ENCODE results near the gene CCDC192.

CCDC192 gene

DNA sequence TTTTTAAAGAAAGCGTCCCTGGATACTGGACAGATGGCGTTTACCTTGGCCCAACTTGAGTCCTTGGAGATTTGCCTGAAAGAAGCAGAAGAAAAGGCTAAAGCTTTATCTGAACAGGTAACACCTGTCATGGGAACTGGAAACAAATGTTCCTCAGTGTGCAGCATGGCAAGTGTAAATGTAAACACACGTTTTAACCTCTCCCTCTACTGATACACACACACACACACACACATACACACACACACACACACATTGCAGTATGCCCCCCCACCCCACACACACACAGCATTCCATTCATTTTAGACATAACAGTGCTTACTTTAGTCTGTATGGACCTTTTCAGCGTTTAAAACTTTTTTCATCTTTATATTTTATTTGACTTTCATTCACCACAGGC lies 51.1 kb downstream of the CCDC192 start:
- 0 out of 2 replicates have a peak overlapping the region, but pooled peaks have one; percentile 56 for H3K27ac ChIP-seq
- TF ChIP-seq ZFX (IDR thresholded peaks at IDR 0.05), result no peak
- TF ChIP-seq, protein P1, sequence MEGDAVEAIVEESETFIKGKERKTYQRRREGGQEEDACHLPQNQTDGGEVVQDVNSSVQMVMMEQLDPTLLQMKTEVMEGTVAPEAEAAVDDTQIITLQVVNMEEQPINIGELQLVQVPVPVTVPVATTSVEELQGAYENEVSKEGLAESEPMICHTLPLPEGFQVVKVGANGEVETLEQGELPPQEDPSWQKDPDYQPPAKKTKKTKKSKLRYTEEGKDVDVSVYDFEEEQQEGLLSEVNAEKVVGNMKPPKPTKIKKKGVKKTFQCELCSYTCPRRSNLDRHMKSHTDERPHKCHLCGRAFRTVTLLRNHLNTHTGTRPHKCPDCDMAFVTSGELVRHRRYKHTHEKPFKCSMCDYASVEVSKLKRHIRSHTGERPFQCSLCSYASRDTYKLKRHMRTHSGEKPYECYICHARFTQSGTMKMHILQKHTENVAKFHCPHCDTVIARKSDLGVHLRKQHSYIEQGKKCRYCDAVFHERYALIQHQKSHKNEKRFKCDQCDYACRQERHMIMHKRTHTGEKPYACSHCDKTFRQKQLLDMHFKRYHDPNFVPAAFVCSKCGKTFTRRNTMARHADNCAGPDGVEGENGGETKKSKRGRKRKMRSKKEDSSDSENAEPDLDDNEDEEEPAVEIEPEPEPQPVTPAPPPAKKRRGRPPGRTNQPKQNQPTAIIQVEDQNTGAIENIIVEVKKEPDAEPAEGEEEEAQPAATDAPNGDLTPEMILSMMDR (conservative IDR thresholded peaks at IDR 0.05), result no peak

DNA sequence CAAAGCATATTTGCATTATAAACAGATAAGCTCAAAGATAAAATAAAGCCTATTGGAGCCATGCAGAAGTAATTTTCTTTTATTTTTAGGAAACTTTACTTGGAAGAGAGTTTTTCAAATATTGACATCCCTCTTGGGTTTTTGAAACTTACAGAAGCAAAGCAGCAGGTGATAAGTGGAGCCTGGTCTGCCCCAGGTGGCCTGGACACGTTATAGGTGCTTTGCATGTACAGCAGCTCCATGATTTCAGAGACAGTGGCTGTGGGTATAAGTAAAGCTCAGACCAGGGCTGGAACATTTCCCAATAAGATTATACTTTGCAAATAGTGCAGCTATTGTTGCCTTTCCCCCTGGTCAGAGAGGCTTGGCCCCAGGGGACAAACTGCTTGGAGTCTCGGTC lies 51.5 kb downstream of the CCDC192 start:
- TF ChIP-seq ZFX (IDR thresholded peaks at IDR 0.05), result no peak
- TF ChIP-seq, protein P1 (conservative IDR thresholded peaks at IDR 0.05), result peak; percentile 37
- peak overlapping the region; percentile 56; the same call in 1 of the 2 replicates for H3K27ac ChIP-seq

DNA sequence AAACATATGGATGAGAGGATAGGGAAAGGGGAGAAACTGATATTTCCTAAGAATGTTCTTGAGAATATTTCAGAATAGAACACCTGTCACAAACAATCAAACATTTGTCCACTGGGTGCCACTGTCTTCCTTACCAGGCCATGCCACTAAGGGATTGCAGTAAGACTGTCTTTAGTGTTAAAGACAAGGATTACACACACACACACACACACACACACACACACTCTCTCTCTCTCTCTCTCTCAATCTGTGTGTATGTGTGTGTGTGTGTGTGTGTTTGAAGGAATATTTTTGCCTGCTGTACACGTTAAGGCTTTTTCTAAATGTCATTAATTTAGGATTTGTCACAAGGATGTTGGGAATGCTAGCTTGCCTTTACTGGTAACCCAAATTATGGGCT lies 54.4 kb downstream of the CCDC192 start:
- H3K27ac ChIP-seq, result no peak overlapping the region
- TF ChIP-seq, protein P1 (conservative IDR thresholded peaks at IDR 0.05), result peak; percentile 82
- TF ChIP-seq ZFX (IDR thresholded peaks at IDR 0.05), result no peak

DNA sequence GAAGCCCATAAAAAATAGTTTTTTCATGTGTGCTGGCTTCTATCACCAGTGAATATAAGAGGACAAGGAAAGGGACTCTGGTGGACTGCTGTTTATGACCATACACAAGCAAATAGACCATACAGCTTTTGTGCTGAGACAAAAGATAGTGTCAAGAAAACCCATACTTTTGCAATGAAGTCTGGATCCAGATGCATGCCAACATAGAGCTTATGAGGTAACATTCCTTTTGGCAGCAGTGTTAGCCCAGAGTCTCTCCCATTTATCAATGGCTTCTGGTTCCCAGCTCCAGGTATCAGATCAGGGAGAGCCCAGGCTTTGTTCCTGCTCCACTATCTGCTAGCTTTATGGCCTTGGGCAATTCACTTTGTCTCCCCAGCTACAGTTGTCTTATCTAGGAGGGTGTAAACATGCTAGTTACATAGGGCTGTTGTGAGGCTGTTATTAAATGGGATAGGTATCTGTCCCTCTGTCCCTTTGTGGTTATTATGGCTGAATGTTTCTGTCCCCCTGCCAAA lies 55.6 kb downstream of the CCDC192 start:
- no peak overlapping the region for H3K27ac ChIP-seq
- no peak for TF ChIP-seq ZFX (IDR thresholded peaks at IDR 0.05)
- TF ChIP-seq, protein P1 (conservative IDR thresholded peaks at IDR 0.05), result no peak

DNA sequence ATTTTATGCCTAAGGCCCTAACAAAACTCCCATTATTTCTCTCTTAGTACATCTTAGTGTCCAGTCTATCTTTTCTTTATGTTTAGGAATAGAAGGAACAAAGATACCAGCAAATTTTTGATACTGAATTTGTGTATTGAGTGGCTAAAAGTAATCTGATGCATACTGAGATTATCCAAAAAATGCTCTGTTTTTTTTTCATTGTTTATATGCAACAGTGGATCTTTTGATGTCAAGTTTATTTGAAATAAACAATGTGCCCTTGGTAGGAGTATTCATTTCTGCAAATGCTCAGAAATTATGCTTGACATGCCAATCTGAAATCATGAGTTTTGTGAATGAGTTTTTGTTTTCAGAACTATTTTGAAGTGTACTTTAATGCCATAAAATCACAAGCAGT lies 58.7 kb downstream of the CCDC192 start:
- no peak for TF ChIP-seq ZFX (IDR thresholded peaks at IDR 0.05)
- TF ChIP-seq, protein P1 (conservative IDR thresholded peaks at IDR 0.05), result no peak
- H3K27ac ChIP-seq, result no peak overlapping the region

DNA sequence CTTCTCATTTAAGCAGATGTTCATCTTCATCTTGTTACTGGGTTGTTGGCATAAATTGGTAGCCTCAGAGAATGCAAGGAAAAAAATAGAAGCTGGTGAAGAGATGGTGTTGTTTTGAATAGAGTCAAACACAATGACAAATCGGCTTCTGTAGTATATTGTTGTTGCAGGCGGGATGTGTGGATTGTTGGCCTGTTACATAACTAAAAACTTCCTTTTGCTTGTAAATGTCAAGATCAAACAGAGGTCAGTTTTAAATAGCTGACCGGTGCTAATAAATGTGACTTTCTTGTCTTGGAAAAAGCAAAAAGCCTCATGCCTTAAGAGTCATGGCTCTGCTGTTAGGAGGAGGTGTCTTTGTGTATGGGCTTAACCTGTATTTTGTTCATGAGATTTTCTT lies 59.2 kb downstream of the CCDC192 start:
- H3K27ac ChIP-seq, result no peak overlapping the region
- TF ChIP-seq ZFX (IDR thresholded peaks at IDR 0.05), result no peak
- TF ChIP-seq, protein P1 (conservative IDR thresholded peaks at IDR 0.05), result no peak

DNA sequence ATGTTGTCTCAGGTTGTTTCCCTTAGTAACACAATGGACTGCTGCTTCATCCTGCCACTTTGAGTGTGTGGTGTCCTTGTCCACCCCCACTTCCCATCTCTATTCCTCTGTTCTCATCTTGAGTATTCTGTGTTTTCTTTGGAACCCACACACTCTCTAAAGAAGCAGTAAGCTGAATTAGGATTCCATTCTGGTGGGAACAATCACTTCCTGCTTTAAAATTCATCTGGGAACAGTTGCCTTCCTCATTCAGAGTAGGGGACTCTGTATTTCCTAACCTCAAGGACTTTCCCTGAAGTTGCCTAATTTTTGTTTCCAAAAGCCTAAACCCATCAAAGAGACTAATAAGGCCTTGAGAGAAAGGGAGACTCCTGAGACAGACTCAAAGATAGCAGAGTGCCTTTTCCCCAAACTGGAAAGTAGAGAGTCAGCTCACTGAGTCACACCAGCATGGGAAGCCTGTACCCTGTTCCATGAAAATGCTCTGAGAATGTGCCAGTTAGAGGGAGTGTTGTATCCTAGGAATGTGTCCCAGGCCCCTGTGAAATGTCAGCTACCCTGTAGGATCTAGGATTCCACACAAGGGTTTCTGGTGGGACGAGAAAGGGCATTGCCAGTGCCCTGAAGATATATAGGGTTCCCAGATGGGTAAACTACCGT lies 63.6 kb downstream of the CCDC192 start:
- TF ChIP-seq, protein P1 (conservative IDR thresholded peaks at IDR 0.05), result no peak
- no peak for TF ChIP-seq ZFX (IDR thresholded peaks at IDR 0.05)
- H3K27ac ChIP-seq, result no peak overlapping the region
